Upper lobe of left lung (tissue), 4 donors: ENCODE results near the gene NTNG2.
"Not testable (repeated sequence)": the region's sequence is repeated elsewhere in the genome, so short reads cannot be mapped to it uniquely, and the experiment has no call there.

Experiments used
- EP300 ChIP-seq, 4 donors: sonication (generic); formaldehyde crosslinking; IDR thresholded peaks; one replicate each; pipeline ENCODE4 v1.5.1; 2017; ENCODE audit warnings: antibody characterized with exemption in 4 of 4, control low read depth in 2 of 4
- POLR2A ChIP-seq, 4 donors: fragments of 450-650 bp; IDR thresholded peaks; one replicate each; pipeline ENCODE4 v1.5.1; 2016 to 2017; ENCODE audit warnings: antibody characterized with exemption in 4 of 4, mild to moderate bottlenecking in 2 of 4
- POLR2AphosphoS5 ChIP-seq, 2 donors: sonication (generic); formaldehyde crosslinking; IDR thresholded peaks; one replicate each; pipeline ENCODE4 v1.5.1; 2017; ENCODE audit warnings: antibody characterized with exemption in 2 of 2
- TF ChIP-seq, protein P1 (sequence below), 6 experiments: fragments of 450-650 bp in 4 of 6; fragments of 200-600 bp in 2 of 6; sonication (generic) in 2 of 6; IDR thresholded peaks; one replicate each; pipeline ENCODE4 v1.5.1; 2016 to 2019; ENCODE audit warnings: antibody characterized with exemption in 6 of 6

- TF ChIP-seq, protein P1, sequence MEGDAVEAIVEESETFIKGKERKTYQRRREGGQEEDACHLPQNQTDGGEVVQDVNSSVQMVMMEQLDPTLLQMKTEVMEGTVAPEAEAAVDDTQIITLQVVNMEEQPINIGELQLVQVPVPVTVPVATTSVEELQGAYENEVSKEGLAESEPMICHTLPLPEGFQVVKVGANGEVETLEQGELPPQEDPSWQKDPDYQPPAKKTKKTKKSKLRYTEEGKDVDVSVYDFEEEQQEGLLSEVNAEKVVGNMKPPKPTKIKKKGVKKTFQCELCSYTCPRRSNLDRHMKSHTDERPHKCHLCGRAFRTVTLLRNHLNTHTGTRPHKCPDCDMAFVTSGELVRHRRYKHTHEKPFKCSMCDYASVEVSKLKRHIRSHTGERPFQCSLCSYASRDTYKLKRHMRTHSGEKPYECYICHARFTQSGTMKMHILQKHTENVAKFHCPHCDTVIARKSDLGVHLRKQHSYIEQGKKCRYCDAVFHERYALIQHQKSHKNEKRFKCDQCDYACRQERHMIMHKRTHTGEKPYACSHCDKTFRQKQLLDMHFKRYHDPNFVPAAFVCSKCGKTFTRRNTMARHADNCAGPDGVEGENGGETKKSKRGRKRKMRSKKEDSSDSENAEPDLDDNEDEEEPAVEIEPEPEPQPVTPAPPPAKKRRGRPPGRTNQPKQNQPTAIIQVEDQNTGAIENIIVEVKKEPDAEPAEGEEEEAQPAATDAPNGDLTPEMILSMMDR (IDR thresholded peaks at IDR 0.05), result not testable (repeated sequence)
- not testable (repeated sequence) for TF ChIP-seq POLR2AphosphoS5, POLR2A, EP300 (IDR thresholded peaks at IDR 0.05)
These were observed 27.8 kb upstream of the NTNG2 start for GRCh38 chr9:132134085-132134484.
